Measurements from ENCODE around the gene PGD.
"Not testable (repeated sequence)": the region's sequence is repeated elsewhere in the genome, so short reads cannot be mapped to it uniquely, and the experiment has no call there.

Gene PGD

DNA sequence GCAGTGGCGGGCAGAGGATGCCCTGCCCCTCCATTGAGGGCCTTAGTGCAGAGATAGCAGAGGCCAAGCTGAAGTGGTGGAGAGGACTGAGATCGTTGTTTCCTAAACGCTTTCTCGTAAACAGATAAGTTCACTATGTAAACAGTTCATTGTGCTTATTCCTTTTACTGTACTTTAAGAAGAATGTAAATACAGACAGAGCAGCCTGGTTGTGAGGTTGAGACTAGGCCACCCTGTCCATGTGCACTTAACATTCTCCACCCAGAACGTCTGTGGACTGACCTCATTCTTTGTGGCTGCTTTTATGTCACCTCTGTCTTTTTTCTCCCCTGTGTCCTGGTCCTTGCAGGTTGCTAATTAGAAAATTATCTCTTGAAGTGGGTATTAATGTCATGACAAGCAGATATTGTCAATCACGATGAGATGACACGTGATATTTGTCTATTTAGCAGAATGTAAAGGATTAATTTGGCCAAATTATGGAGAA is 39.9 kb downstream of the PGD start:
- no peak for FAIRE-seq

DNA sequence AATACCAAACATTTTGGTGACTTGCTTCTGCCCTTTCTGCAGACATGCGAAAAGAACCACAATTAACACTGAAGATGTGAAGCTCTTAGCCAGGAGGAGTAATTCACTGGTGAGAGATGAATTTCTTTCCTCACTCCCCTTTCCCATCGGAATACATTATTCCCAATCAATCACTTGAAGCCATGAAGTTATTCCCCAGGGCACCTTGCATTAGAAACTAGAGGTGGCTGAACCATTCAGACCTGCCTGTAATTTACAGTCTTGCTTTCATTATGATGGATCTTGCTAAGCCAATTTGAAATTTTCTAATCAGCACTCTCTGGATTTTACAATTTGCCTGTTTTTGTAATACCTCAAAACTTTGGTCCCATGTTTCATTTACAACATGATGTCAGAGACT is 41.4 kb downstream of the PGD start:
- no peak for FAIRE-seq

DNA sequence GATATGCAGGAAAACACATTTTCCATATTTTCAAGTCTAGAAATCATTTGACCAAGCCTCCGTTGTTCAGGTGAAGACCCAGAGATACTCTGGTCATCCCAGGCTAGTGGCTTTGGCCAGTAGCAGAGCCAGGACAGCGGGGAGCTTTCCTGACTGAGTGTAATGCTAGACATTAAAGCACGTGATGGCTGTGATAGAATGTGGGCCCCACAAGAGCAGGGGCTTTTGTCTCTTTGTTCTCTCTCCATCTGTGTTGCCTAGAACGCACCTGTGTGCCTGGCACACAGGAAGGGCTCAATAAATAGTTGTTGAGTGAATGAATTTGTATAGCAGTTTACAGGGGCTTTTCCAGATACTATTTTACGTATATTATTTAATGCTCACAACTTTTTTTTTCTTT is 41.9 kb downstream of the PGD start:
- no peak for FAIRE-seq

DNA sequence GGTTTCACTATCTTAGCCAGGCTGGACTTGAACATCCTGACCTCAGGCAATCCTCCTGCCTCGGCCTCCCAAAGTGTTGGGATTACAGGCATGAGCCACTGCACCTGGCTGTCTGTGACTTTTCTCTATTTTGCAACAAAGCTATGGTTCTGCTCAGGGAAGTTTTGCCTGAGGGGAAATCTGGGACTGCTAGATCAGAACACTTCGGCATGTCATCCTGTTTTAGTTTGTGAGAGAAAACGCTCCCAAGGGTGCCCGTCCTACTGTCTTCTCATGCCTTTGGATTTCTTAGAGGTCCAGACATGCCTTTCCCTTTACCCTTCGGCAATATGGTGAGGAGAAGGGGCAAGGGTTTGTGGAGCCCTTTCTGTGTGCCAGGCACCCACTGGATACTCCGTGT is 45.4 kb downstream of the PGD start:
- FAIRE-seq = no peak

GRCh38 chr1:10444795-10445397 is 46.0 kb downstream of the PGD start:
- no peak for FAIRE-seq

DNA sequence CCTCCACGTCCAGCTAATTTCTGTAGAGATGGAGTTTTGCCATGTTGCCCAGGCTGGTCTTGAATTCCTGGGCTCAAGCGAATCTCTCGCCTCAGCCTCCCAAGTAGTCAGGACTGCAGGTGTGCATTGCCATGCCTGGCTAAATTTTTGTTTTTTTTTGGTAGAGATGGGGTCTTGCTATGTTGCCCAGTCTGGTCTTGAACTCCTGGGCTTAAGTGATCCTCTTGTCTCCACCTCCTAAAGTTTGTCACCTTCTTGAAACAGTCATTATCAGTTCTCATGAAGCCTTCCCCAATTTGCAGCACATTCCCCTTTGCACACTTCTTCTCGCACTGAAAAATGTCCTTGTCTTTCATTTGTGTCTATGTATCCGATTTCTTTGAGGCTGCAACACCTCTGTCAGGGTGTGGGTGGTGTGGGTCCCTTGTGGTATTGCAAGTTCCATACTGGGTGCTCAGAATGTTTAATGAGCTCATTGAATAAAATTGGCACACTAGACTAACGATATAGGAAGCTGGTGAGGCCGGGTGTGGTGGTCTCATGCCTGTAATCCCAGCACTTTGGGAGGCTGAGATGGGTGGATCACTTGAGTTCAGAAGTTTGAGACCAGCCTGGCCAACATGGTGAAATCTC is 48.0 kb downstream of the PGD start:
- no peak for FAIRE-seq

- FAIRE-seq = no peak
Observed at GRCh38 chr1:10449751-10450150, 50.9 kb downstream of the PGD start, which contains the start of gene CORT. TSS of gene CORT (plus strand) at chr1:10450031. CDS start at chr1:10450224, 193 bp downstream.

GRCh38 chr1:10450156-10450814 is 51.4 kb downstream of the PGD start:
- FAIRE-seq = no peak

DNA sequence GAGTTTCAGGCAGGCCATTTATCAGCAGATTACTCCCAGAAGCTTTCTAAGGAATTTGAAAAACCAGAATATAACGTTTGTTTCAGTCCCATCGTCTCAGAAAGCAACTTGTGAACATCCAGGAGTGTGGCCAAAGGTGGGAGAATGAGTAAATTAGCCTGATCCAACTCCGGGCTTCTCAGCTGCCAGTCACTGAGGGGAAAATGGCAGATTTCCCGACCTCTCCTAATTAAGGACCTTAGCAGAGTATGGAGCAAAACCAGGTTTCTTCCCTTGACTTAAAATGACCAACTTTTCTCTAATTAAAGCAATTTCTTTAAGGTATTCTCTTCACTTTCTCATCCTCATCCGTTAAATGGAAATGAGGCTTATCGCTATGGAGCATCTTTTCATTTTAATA is 52.0 kb downstream of the PGD start:
- no peak for FAIRE-seq

DNA sequence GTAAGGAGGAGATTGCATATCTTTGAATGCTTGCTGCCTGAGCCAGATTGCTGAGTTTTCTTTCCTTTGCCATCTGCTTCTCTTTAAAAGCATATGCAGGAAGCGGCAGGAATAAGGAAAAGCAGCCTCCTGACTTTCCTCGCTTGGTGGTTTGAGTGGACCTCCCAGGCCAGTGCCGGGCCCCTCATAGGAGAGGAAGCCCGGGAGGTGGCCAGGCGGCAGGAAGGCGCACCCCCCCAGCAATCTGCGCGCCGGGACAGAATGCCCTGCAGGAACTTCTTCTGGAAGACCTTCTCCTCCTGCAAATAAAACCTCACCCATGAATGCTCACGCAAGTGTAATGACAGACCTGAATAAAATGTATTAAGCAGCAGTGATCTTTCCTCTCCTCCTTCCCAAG is 52.4 kb downstream of the PGD start:
- no peak for FAIRE-seq

DNA sequence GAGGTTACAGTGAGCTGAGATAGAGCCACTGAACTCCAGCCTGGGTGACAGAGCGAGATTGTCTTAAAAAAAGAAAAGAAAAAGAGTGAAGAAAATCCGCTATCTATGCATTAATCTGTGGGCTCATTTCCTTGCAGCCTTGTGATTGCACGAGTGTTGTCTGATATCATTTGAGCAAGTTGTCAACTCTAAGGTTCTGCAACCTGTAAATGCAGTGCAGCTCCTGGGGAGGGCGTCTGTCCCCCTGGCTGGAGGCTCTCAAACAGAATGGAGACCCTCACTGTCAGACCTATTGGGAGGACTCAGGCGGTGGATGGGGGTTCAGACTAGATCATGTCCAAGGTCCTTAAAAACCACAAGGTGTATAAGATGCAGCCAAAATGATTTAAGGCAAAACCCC is 57.2 kb downstream of the PGD start:
- no peak for FAIRE-seq

DNA sequence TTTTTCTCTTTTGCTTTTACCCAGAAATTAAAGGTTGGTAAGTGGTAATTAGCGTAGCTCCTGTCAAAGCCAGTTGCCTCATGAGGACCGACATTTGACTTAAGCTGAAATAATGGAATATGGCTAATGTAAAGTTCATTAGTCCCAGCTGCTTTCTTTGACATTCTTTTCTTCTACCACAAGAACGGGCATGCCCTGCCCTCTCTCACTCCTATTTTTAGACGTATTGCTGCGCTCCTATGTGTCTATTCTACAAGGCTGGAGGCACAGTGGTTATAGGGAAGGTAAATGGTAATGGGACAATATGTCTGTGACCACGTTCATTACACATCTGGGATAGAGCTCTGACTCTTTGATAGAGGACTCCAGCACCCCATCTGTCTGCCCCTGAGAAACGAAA is 57.8 kb downstream of the PGD start:
- no peak for FAIRE-seq

DNA sequence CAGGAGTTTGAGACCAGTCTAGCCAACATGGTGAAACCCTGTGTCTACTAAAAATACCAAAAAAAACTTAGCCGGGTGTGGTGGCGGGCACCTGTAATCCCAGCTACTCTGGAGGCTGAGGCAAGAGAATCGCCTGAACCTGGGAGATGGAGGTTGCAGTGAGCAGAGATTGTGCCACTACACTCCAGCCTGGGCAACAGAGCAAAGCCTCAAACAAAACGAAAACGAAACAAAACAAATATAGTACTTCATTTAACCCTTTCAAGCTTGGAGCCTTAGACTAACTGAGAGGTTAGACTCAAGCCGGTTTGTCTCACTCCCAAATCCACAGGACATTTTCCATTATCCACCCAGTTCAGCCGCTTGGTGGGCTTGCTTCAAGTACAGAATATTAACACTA is 58.6 kb downstream of the PGD start:
- FAIRE-seq = not testable (repeated sequence)

GRCh38 chr1:10457875-10458274 is 59.0 kb downstream of the PGD start:
- no peak for FAIRE-seq

GRCh38 chr1:10459184-10459583 is 60.3 kb downstream of the PGD start:
- no peak for FAIRE-seq

DNA sequence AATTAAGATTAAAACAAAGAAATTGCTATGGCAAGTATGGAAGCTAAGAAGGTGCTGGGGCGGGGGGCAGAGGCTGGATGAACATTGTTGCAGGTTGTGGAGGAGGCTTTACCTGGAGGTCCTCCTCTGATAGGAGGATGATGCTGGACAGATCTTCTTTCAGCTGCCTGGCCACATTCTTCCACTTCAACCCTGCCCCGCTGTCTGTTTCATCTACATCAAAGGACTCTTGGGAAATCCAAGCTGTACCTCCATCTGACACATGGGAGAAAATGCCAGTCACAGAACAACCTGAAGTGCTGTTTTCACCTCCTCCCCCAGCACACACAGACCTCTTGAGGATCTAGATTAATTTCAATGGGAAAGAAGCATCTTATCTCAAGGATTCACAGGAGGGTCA is 68.2 kb downstream of the PGD start:
- FAIRE-seq = no peak

- FAIRE-seq = no peak
Observed at GRCh38 chr1:10470043-10470442, 71.2 kb downstream of the PGD start.
